ENCODE results near the gene ACTL7A.

GRCh38 chr9:108845507-108845906 lies 16.6 kb upstream of the ACTL7A start:
- TF ChIP-seq, protein P1, sequence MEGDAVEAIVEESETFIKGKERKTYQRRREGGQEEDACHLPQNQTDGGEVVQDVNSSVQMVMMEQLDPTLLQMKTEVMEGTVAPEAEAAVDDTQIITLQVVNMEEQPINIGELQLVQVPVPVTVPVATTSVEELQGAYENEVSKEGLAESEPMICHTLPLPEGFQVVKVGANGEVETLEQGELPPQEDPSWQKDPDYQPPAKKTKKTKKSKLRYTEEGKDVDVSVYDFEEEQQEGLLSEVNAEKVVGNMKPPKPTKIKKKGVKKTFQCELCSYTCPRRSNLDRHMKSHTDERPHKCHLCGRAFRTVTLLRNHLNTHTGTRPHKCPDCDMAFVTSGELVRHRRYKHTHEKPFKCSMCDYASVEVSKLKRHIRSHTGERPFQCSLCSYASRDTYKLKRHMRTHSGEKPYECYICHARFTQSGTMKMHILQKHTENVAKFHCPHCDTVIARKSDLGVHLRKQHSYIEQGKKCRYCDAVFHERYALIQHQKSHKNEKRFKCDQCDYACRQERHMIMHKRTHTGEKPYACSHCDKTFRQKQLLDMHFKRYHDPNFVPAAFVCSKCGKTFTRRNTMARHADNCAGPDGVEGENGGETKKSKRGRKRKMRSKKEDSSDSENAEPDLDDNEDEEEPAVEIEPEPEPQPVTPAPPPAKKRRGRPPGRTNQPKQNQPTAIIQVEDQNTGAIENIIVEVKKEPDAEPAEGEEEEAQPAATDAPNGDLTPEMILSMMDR (conservative IDR thresholded peaks at IDR 0.05; ENCODE audit: low read length) = no peak
- no peak for TF ChIP-seq EZH2phosphoT487 (IDR thresholded peaks at IDR 0.05; ENCODE audit: borderline replicate concordance)
